Bronchial epithelial cell (primary cell): ENCODE data around the gene CXorf66. TPM values are rescaled to one million over a fixed set of nuclear protein-coding genes. Genes with fewer than 3 reads are reported as not detected.
A peak's percentile ranks its signal among the peaks of the same experiment; 100 is the strongest.

Experiments used
- DNase-seq: peaks from one replicate; pipeline ENCODE4 v3.0.0-alpha.2; 2010; ENCODE audit warnings: low read depth
- FAIRE-seq: peaks from 2 replicates; lab custom pipeline; 2011; peaks lifted over from hg19 to GRCh38; lab: Jason Lieb, UNC
- H3K27me3 ChIP-seq: 2 replicates; pipeline ENCODE4 v1.5.1; 2011; ENCODE audit warnings: low read length; ENCODE audit not compliant: control insufficient read depth, insufficient read depth
- H3K36me3 ChIP-seq: 2 replicates; pipeline ENCODE4 v1.5.1; 2011; ENCODE audit warnings: low read length; ENCODE audit not compliant: control insufficient read depth, insufficient read depth
- H3K4me3 ChIP-seq: 2 replicates; pipeline ENCODE4 v1.5.1; 2011; ENCODE audit warnings: mild to moderate bottlenecking, low read depth, low read length, control low read depth
- CTCF ChIP-seq: IDR thresholded peaks from 2 replicates; pipeline ENCODE4 v1.5.1; 2011; ENCODE audit warnings: mild to moderate bottlenecking, moderate library complexity, low read length, control low read depth, inconsistent platforms; ENCODE audit not compliant: insufficient read depth, severe bottlenecking
- total RNA-seq: library from RNA; depleted of rRNA; stranded (reverse); fragments of >200 nt; gene quantifications from 2 replicates; pipeline ENCODE4 v1.2.1, GENCODE V29; 2014

CXorf66 gene, protein sequence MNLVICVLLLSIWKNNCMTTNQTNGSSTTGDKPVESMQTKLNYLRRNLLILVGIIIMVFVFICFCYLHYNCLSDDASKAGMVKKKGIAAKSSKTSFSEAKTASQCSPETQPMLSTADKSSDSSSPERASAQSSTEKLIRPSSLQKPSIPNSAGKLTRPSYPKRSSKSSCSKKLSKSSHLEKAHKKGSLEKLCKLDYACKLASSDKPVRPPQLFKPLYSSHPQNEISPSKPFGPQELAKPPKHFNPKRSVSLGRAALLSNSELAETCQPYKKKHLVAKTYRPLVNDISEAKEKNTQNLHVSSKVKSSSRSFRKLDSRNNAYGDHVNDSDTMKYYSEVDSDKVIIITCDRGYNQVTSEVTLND
- not detected in 2 replicates for total RNA-seq

DNA sequence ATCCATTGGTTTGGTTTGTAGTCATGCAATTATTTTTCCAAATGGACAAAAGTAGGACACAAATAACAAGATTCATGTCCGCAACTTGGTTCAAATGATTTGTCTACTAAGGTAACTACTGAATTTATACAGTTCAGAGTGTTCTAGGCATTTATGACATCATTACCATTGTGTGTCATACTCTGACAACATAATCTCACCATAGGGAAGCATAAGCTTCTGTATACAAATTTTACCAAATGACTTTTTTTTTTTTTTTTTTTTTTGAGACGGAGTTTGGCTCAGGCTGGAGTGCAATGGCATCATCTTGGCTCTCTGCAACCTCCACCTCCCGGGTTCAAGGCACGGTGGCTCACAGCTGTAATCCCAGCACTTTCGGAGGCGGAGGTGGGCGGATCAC is at the start of gene CXorf66:
TSS of gene CXorf66 (minus strand) at position 101 of the 400 bp plus-strand sequence. CDS start at position 76, 25 bp downstream.
- no peak for FAIRE-seq
- Histone ChIP-seq H3K27me3 (no peaks in the 10 kb centered on the region), H3K4me3 (no peak within 1 kb of the TSS), H3K36me3 (no peaks in the 10 kb centered on the region)
- TF ChIP-seq CTCF: no peak
- no peak for DNase-seq

- FAIRE-seq: no peak
- H3K36me3 ChIP-seq: no peaks in the 10 kb centered on the region
- no peak for DNase-seq
- H3K4me3 ChIP-seq: no peak overlapping the region
- TF ChIP-seq CTCF: no peak
- no peaks in the 10 kb centered on the region for H3K27me3 ChIP-seq
Measured at GRCh38 chrX:139982856-139983255, 17.5 kb upstream of the CXorf66 start.

- Histone ChIP-seq H3K36me3 (no peaks in the 10 kb centered on the region), H3K4me3 (no peak overlapping the region), H3K27me3 (no peaks in the 10 kb centered on the region)
- no peak for FAIRE-seq
- DNase-seq: no peak
- no peak for TF ChIP-seq CTCF
Measured at GRCh38 chrX:139974471-139974870, 9.2 kb upstream of the CXorf66 start.

DNA sequence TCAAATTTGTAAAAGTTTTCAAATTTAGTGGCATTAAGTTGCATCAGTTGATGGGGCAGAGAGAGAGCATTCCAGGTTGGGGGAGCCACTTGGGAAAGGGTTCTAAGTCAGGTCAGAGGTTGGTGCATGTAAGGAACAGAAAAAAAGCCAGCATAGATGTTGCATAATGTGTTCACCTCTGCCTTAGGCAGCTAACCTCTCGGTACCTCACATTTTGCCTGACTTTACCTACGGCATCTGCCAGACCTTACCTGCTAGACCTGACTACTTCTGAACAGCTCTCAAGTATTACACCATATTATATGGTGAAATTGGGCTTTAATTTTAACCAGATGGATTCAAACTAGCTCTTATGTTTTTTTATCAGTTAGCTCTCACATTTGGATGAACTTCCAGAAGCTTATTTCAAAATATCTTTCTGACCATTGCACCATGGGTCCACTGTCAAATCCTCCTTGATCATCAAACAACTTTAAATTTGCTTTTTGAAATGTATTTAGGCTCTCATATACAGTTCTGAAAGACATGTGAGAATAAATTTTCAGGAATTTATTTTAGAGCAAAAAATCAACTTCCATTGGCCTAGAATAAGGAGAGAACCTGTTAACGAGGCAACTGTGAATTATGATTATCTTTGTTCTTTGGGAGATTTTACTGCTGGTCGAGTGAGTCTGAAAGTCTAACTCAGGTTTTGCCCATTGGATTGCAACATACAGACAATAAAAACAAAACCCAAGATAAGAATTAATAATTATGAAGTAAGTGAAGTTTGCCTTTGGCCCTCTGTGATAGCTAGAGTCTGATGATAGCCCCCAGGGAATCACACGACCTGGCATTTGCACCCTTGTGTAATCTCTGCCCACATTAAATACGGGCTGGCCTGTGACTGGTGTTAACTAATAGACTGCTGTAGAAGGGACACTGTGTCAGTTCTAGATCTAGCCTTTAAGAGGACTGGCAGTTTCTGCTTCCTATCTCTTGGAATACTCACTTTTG is 7.6 kb upstream of the CXorf66 start:
- no peaks in the 10 kb centered on the region for H3K27me3 ChIP-seq
- H3K36me3 ChIP-seq: no peaks in the 10 kb centered on the region
- no peak overlapping the region for H3K4me3 ChIP-seq
- TF ChIP-seq CTCF: no peak
- FAIRE-seq: peak; percentile 62
- no peak for DNase-seq

DNA sequence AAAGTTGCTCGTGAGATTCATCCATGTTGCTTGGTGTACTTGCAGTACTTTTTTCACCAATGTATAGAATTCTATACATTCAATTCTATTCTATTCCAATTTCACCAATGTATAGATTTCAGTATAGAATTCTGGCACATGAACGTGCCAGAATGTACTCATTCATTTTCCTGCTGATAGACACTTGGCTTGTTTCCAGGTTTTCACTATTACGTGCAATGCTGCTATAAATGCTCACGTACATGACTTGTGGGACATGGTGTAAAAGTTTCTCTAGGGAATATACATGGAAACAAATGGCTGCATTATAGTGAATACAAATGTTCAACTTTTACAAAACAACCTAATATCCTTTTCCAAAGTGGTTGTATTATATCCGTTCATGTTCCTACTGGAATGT is 6.8 kb upstream of the CXorf66 start:
- Histone ChIP-seq H3K4me3 (no peak overlapping the region), H3K27me3 (no peaks in the 10 kb centered on the region), H3K36me3 (no peaks in the 10 kb centered on the region)
- no peak for TF ChIP-seq CTCF
- FAIRE-seq (no peak), DNase-seq (no peak)
